Measurements from ENCODE around the gene CCL11. TPM values are rescaled to one million over a fixed set of nuclear protein-coding genes. Genes with fewer than 3 reads are reported as not detected.

The CCL11 gene
- total and polyA plus RNA-seq, 3 donors from 2014 or later, result not detected

DNA sequence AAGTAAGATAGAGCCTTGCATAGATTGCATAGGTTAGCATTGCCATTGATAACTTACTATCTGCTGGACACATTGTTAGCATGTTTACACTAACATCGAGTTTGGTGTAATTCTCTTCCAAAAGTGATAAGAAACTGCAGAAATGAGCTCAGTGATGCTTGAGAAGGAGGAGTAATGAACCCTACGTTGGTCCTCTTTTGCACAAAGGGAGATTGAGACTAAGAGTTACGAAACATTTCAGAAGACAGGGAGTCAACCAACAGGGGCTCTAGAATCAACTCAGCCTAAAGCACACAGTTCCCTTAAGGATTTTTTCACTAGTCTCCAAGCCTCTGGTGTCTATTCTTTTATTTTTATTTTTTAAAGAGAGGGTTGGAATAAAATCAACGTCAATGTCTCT, 8.7 kb upstream of the CCL11 start:
- Histone ChIP-seq H3K4me1 (no peaks in the 10 kb centered on the region), H3K4me3 (no peak overlapping the region), H3K9me3 (no peaks in the 10 kb centered on the region), H3K27ac (no peak overlapping the region), H3K36me3 (ENCODE audit: low read depth, missing control alignments) (no peaks in the 10 kb centered on the region), H3K27me3 (no peaks in the 10 kb centered on the region)
- 65 to 69% methylated on average over 4 of the region's 4 CpGs for WGBS, 2 donors
- TF ChIP-seq, protein P1, sequence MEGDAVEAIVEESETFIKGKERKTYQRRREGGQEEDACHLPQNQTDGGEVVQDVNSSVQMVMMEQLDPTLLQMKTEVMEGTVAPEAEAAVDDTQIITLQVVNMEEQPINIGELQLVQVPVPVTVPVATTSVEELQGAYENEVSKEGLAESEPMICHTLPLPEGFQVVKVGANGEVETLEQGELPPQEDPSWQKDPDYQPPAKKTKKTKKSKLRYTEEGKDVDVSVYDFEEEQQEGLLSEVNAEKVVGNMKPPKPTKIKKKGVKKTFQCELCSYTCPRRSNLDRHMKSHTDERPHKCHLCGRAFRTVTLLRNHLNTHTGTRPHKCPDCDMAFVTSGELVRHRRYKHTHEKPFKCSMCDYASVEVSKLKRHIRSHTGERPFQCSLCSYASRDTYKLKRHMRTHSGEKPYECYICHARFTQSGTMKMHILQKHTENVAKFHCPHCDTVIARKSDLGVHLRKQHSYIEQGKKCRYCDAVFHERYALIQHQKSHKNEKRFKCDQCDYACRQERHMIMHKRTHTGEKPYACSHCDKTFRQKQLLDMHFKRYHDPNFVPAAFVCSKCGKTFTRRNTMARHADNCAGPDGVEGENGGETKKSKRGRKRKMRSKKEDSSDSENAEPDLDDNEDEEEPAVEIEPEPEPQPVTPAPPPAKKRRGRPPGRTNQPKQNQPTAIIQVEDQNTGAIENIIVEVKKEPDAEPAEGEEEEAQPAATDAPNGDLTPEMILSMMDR (IDR thresholded peaks at IDR 0.05), result no peak
- TF ChIP-seq POLR2A (IDR thresholded peaks at IDR 0.05), result no peak
- intact Hi-C loops (cut with DNase I; ENCODE audit: low total_unique reads), result no loop called here
- DNase-seq, result no peak

DNA sequence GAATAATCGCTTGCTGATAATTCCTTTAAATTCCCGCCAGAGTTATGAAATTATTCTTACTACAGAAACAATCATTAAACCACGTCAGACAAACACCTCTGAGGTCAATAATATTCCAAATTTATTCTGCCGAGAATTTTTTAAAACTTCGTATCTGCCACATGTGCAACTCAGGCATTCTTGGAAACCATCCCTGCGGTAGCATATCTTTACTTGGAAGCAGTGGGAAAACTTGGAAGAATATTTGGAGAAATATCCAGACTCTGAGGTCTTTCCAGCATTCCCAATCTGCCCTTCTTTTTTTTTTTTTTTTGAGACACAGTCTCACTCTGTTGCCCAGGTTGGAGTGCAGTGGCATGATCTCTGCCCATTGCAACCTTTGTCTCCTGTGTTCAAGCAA, 2.0 kb upstream of the CCL11 start:
- no peak overlapping the region for H3K27ac ChIP-seq
- TF ChIP-seq, protein P1 (IDR thresholded peaks at IDR 0.05), result no peak
- no peak for TF ChIP-seq POLR2A (IDR thresholded peaks at IDR 0.05)
- WGBS, 2 donors, result 78% methylated on average over 6 of the region's 6 CpGs
- no peaks in the 10 kb centered on the region for H3K9me3 ChIP-seq
- H3K4me1 ChIP-seq, result no peaks in the 10 kb centered on the region
- DNase-seq, result no peak
- H3K36me3 ChIP-seq (ENCODE audit: low read depth, missing control alignments), result no peaks in the 10 kb centered on the region
- H3K4me3 ChIP-seq, result no peak overlapping the region
- no peaks in the 10 kb centered on the region for H3K27me3 ChIP-seq
- intact Hi-C loops (cut with DNase I; ENCODE audit: low total_unique reads), result no loop called here

DNA sequence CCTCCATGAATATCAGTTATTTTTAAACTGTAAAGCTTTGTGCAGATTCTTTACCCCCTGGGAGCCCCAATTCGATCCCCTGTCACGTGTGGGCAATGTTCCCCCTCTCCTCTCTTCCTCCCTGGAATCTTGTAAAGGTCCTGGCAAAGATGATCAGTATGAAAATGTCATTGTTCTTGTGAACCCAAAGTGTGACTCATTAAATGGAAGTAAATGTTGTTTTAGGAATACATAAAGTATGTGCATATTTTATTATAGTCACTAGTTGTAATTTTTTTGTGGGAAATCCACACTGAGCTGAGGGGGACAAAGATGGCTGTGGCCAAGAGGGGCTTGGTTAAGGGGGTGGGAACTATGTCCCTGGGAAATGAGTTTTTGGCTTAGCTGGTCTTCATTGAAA, 2.3 kb downstream of the CCL11 start:
- no peak for DNase-seq
- intact Hi-C loops (cut with DNase I; ENCODE audit: low total_unique reads), result no loop called here
- Histone ChIP-seq H3K4me3 (no peak overlapping the region), H3K27ac (no peak overlapping the region), H3K9me3 (no peaks in the 10 kb centered on the region), H3K27me3 (no peaks in the 10 kb centered on the region), H3K36me3 (ENCODE audit: low read depth, missing control alignments) (no peaks in the 10 kb centered on the region), H3K4me1 (no peaks in the 10 kb centered on the region)
- 53 to 60% methylated on average over 2 of the region's 2 CpGs for WGBS, 2 donors
- TF ChIP-seq POLR2A (IDR thresholded peaks at IDR 0.05), result no peak
- TF ChIP-seq, protein P1 (IDR thresholded peaks at IDR 0.05), result no peak

DNA sequence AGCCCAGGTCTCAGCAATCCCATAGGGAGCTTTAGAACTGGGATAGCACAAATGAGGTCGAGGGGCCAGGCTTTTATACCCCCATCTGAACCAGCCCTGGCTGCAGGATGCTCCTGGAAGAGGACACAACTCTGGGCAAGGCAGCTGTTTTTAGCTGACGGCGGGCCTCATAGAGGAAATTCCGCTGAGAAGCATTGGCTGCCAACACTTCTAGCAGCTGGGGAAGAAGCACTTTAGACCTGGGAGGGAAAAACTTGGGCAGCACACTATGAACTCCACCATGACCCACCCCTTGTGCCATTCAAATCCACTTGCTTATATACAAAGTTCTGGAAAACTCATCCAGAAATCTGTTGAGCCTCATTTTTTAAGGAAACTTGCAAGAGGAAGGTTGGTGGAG, 5.0 kb downstream of the CCL11 start:
- Histone ChIP-seq H3K9me3 (no peaks in the 10 kb centered on the region), H3K27me3 (no peaks in the 10 kb centered on the region), H3K4me1 (no peaks in the 10 kb centered on the region), H3K36me3 (ENCODE audit: low read depth, missing control alignments) (no peaks in the 10 kb centered on the region), H3K4me3 (no peak overlapping the region), H3K27ac (no peak overlapping the region)
- TF ChIP-seq POLR2A (IDR thresholded peaks at IDR 0.05), result no peak
- TF ChIP-seq, protein P1 (IDR thresholded peaks at IDR 0.05), result no peak
- intact Hi-C loops (cut with DNase I; ENCODE audit: low total_unique reads), result no loop called here
- 79 to 81% methylated on average over 4 of the region's 4 CpGs for WGBS, 2 donors
- DNase-seq, result no peak

- TF ChIP-seq POLR2A (IDR thresholded peaks at IDR 0.05), result no peak
- TF ChIP-seq, protein P1 (IDR thresholded peaks at IDR 0.05), result no peak
Observed at GRCh38 chr17:34291721-34292348, 6.3 kb downstream of the CCL11 start.

More at GRCh38 chr17:34291721-34292348, 6.3 kb downstream of the CCL11 start:
- no peak overlapping the region for H3K4me3 ChIP-seq
- no peak for DNase-seq
- H3K36me3 ChIP-seq (ENCODE audit: low read depth, missing control alignments), result no peaks in the 10 kb centered on the region
- H3K9me3 ChIP-seq, result no peaks in the 10 kb centered on the region
- WGBS, 2 donors, result 90 to 95% methylated on average over 6 of the region's 6 CpGs
- H3K27me3 ChIP-seq, result no peaks in the 10 kb centered on the region
- no peaks in the 10 kb centered on the region for H3K4me1 ChIP-seq
- intact Hi-C loops (cut with DNase I; ENCODE audit: low total_unique reads), result no loop called here
- H3K27ac ChIP-seq, result no peak overlapping the region
